A549 (cell line): Measurements from ENCODE around the gene RUNDC1.

Source experiments
- CTCF ChIP-seq: fragments of >200 bp; sonication (Bioruptor Twin); formaldehyde crosslinking; IDR thresholded peaks from 3 replicates; pipeline ENCODE4 v1.5.1; 2016
- HOXA7 ChIP-seq: fragments of 250-450 bp; sonication (Bioruptor Pico); IDR thresholded peaks from 2 replicates; pipeline ENCODE4 v1.5.0; 2020; ENCODE audit warnings: mild to moderate bottlenecking, moderate library complexity
- RCOR1 ChIP-seq: fragments of 150-350 bp; IDR thresholded peaks from 2 replicates; pipeline ENCODE4 v1.6.1; 2014; ENCODE audit warnings: antibody characterized with exemption, low read length, low read depth
- TF ChIP-seq, protein P1 (sequence below): fragments of 450-650 bp; IDR thresholded peaks from 2 replicates; pipeline ENCODE4 v1.6.1; 2014; ENCODE audit warnings: antibody characterized with exemption

GRCh38 chr17:42999003-42999525, 18.7 kb downstream of the RUNDC1 start:
- TF ChIP-seq CTCF (no peak), RCOR1 (no peak), HOXA7 (CRISPR knock-in tag) (no peak)
- TF ChIP-seq, protein P1, sequence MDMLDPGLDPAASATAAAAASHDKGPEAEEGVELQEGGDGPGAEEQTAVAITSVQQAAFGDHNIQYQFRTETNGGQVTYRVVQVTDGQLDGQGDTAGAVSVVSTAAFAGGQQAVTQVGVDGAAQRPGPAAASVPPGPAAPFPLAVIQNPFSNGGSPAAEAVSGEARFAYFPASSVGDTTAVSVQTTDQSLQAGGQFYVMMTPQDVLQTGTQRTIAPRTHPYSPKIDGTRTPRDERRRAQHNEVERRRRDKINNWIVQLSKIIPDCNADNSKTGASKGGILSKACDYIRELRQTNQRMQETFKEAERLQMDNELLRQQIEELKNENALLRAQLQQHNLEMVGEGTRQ = no peak
